Heart right ventricle (tissue), 16 donors: ENCODE results near the gene MYCN. TPM values are rescaled to one million over a fixed set of nuclear protein-coding genes. Genes with fewer than 3 reads are reported as not detected.

Experiments used
- ATAC-seq, 8 donors: fragments of 200-7000 bp; cut with Tn5 transposase; one replicate each; pipeline ENCODE4 v1.9.1; 2020; ENCODE audit warnings: mild to moderate bottlenecking in 8 of 8, moderate library complexity in 8 of 8, moderate number of reproducible peaks in 1 of 8
- DNase-seq, 2 donors: peaks; one replicate each; pipeline ENCODE4 v3.0.0-alpha.2; 2020
- H3K27ac ChIP-seq, 10 donors: fragments of 200-600 bp; sonication (generic) in 2 of 10; one replicate each; pipeline versions ENCODE4 v1.5.0 to v1.8.0; 2020 to 2022; ENCODE audit warnings: mild to moderate bottlenecking in 3 of 10
- H3K27me3 ChIP-seq, 7 donors: fragments of 200-600 bp; one replicate each; pipeline ENCODE4 v1.8.0; 2021 to 2022; ENCODE audit warnings: mild to moderate bottlenecking in 2 of 7
- H3K36me3 ChIP-seq, 9 donors: fragments of 200-600 bp; sonication (generic) in 1 of 9; one replicate each; pipeline versions ENCODE4 v1.5.0 to v1.8.0; 2020 to 2022; ENCODE audit warnings: mild to moderate bottlenecking in 2 of 9
- H3K4me1 ChIP-seq, 9 donors: fragments of 200-600 bp; sonication (generic) in 1 of 9; one replicate each; pipeline versions ENCODE4 v1.5.0 to v1.8.0; 2020 to 2022; ENCODE audit warnings: mild to moderate bottlenecking in 4 of 9
- H3K4me3 ChIP-seq, 10 donors: fragments of 200-600 bp; sonication (generic) in 2 of 10; one replicate each; pipeline versions ENCODE4 v1.5.0 to v1.8.0; 2020 to 2022; ENCODE audit warnings: mild to moderate bottlenecking in 7 of 10, moderate library complexity in 2 of 10
- H3K9me3 ChIP-seq, 11 donors: fragments of 200-600 bp in 10 of 11; sonication (generic) in 2 of 11; one replicate each; pipeline versions ENCODE4 v1.5.0 to v1.8.0; 2013 to 2022; ENCODE audit warnings: mild to moderate bottlenecking in 2 of 11, control low read depth in 1 of 11, moderate library complexity in 1 of 11
- WGBS, 2 donors: extraction: QIAGEN DNeasy Blood & Tissue Kit; methylation state at CpG; one replicate each; pipeline ENCODE4 v1.1.7; 2013; ENCODE audit warnings: inconsistent platforms in 1 of 2; 5-methylcytosine and 5-hydroxymethylcytosine counted together
- intact Hi-C, 10 donors: fragments of 100-400 bp; cut with DNase I; formaldehyde crosslinking; loops; one replicate each; pipeline versions ENCODE4 v1.11.1 to v1.14.2; 2022
- polyA plus RNA-seq, 2 donors: library from polyadenylated mRNA; stranded (reverse); fragments of 200-250 nt; gene quantifications; one replicate each; pipeline ENCODE4 v1.2.3, GENCODE V29; 2013
- total RNA-seq, 10 donors: library from RNA; stranded (reverse); fragmentation: NEBNext Ultra II Directional in 3 of 10; extraction: Animal tissue kit (Norgen Biotek cat#: 25700) in 3 of 10; gene quantifications; one replicate each; pipeline versions ENCODE4 v1.2.1 to v1.2.4, GENCODE V29; 2021 to 2023
- TF ChIP-seq, protein P1 (sequence below), 9 donors: fragments of 200-600 bp; sonication (generic) in 2 of 9; IDR thresholded peaks; one replicate each; pipeline versions ENCODE4 v1.5.0 to v1.8.0; 2021 to 2022; ENCODE audit warnings: antibody characterized with exemption in 9 of 9, mild to moderate bottlenecking in 5 of 9, moderate library complexity in 1 of 9
- donor health status: Arrhythmogenic right ventricular cardiomyopathy.
- donor health status: ischemic (EF 13 %, LVEDD 7.1; RV severe dilation, severe dysfunction).
- donor health status: healthy with polysubstance abuse.
- donor health status: DM: no; HTN: yes; CAD: no.
- donor health status: DM: no; HTN: no; CAD: no.
- donor health status: ischemic (EF 25% LVEDD 6.9; RV normal size, moderate dysfunction).
- donor health status: ischemic (EF 25% LVEDD 5.7; RV mildly dilated, moderate dysfunction).
- donor health status: healthy.
- donor health status: DM: yes; HTN: yes; CAD: no.
- donor health status: Ischemic cardiomyopathy.
- donor health status: ischemic (EF 35%, LVEDD 5.7; RV mildly dilated, moderate dysfunction).
- donor health status: nonischemic (EF 11% LVEDD 7.7; RV severe dilation, severe dysfunction).
- donor health status: DM: yes; HTN: yes; CAD: no.
- donor health status: PGD.
- donor health status: ischemic (EF 29% LVEDD 5.4; RV normal size, mild dysfunction).
- donor health status: nonischemic (EF 23%, LVEDD 6.1; RV moderate dilation, normal function).

MYCN gene
- total and polyA plus RNA-seq, 12 donors = 0.14 to 1.4 (median 0.52) TPM

DNA sequence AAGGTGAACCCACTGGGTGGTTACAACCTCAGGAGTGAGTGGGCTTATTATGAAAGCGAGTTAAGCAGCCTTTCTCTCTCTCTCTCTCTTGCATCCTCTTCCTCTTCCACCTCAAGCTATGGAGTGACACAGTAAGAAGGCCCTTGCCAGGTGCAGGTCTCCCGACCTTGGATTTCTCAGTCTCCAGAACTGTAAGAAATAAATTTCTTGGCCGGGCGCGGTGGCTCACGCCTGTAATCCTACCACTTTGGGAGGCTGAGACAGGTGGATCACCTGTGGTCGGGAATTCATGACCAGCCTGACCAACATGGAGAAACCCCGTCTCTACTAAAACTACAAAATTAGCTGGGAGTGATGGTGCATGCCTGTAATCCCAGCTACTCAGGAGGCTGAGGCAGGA lies 14.4 kb downstream of the MYCN start:
- Histone ChIP-seq H3K36me3 (no peaks in the 10 kb centered on the region), H3K27me3 (peaks cover 0 to 6% (median 0%) of the 10 kb centered on the region in 7 donors), H3K27ac (no peak overlapping the region), H3K4me1 (no peaks in the 10 kb centered on the region), H3K9me3 (no peaks in the 10 kb centered on the region), H3K4me3 (no peak overlapping the region)
- intact Hi-C loops = loop anchor here in 1 of 10 donors (10.0 kb wide), 1 partner anchor 250 kb away; no protein-coding TSS in a partner anchor
- TF ChIP-seq, protein P1, sequence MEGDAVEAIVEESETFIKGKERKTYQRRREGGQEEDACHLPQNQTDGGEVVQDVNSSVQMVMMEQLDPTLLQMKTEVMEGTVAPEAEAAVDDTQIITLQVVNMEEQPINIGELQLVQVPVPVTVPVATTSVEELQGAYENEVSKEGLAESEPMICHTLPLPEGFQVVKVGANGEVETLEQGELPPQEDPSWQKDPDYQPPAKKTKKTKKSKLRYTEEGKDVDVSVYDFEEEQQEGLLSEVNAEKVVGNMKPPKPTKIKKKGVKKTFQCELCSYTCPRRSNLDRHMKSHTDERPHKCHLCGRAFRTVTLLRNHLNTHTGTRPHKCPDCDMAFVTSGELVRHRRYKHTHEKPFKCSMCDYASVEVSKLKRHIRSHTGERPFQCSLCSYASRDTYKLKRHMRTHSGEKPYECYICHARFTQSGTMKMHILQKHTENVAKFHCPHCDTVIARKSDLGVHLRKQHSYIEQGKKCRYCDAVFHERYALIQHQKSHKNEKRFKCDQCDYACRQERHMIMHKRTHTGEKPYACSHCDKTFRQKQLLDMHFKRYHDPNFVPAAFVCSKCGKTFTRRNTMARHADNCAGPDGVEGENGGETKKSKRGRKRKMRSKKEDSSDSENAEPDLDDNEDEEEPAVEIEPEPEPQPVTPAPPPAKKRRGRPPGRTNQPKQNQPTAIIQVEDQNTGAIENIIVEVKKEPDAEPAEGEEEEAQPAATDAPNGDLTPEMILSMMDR (IDR thresholded peaks at IDR 0.05) = no peak
- DNase-seq = no peak
- no peak for ATAC-seq
- WGBS, 2 donors = 95 to 96% methylated on average over 8 of the region's 8 CpGs

DNA sequence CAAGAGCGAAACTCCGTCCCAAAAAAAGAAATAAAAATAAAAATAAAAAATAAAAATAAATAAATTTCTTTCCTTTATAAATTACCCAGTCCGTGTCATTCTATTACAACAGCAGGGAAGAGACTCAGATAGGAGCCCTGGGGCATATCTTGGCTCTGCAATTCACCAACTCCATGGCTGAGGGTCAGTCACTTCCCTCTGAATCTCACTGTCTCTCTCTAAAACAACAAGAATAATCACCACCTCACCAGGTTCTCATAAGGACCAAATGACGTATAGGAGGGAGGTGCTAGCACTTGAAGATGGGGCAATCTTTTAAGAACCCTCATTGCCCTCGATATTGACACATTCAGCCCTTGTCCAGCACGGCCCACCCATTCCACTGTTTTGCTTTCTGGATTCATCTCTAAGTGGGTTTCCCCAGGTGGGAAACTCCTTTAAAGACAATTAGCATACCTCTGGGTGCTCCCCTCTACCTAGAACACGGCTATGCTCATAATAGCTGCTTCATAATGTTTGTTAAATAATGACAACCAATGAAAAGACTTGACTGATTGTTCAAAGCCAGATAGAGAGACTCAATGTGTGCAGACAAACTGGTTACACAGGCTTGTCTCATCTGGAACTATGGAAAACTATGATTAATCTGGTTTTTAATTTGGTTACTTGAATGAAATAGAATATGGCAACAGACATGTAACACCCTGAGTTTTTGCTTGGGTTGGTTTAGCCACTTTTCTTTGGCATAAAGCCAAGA lies 15.1 kb downstream of the MYCN start:
- Histone ChIP-seq H3K4me3 (no peak overlapping the region), H3K9me3 (no peaks in the 10 kb centered on the region), H3K4me1 (no peaks in the 10 kb centered on the region), H3K36me3 (no peaks in the 10 kb centered on the region), H3K27me3 (peaks cover 0 to 6% (median 0%) of the 10 kb centered on the region in 7 donors), H3K27ac (no peak overlapping the region)
- WGBS, 2 donors = 93 to 96% methylated on average over 7 of the region's 7 CpGs
- TF ChIP-seq, protein P1 (IDR thresholded peaks at IDR 0.05) = no peak
- intact Hi-C loops = loop anchor here in 1 of 10 donors (10.0 kb wide), 1 partner anchor 249 kb away; no protein-coding TSS in a partner anchor
- ATAC-seq (no peak), DNase-seq (no peak)

DNA sequence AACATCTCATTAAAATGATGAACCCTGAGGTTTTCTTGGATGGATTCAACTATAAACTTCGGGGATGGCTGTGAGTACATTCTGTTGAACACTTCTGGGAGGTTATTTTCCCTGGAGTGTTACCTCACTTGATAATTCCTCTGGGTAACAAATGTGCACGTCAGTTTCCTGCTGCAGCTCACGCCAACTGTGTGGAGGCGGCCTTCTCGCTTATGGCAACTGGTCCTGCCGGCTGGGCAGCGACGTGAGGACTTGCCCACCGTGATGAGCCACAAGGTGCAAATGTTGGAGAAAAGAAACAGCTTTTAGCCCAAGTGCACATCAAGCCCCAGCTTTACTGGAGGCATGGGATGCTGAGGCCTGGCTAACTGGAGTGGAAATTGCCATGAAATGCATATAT lies 15.9 kb downstream of the MYCN start:
- no peak overlapping the region for H3K27ac ChIP-seq
- intact Hi-C loops = loop anchor here in 1 of 10 donors (10.0 kb wide), 1 partner anchor 249 kb away; no protein-coding TSS in a partner anchor
- no peaks in the 10 kb centered on the region for H3K9me3 ChIP-seq
- DNase-seq = no peak
- no peak overlapping the region for H3K4me3 ChIP-seq
- ATAC-seq = no peak
- 83 to 85% methylated on average over 9 of the region's 9 CpGs for WGBS, 2 donors
- no peaks in the 10 kb centered on the region for H3K36me3 ChIP-seq
- no peaks in the 10 kb centered on the region for H3K4me1 ChIP-seq
- peaks cover 0 to 6% (median 0%) of the 10 kb centered on the region in 7 donors for H3K27me3 ChIP-seq
- TF ChIP-seq, protein P1 (IDR thresholded peaks at IDR 0.05) = no peak

DNA sequence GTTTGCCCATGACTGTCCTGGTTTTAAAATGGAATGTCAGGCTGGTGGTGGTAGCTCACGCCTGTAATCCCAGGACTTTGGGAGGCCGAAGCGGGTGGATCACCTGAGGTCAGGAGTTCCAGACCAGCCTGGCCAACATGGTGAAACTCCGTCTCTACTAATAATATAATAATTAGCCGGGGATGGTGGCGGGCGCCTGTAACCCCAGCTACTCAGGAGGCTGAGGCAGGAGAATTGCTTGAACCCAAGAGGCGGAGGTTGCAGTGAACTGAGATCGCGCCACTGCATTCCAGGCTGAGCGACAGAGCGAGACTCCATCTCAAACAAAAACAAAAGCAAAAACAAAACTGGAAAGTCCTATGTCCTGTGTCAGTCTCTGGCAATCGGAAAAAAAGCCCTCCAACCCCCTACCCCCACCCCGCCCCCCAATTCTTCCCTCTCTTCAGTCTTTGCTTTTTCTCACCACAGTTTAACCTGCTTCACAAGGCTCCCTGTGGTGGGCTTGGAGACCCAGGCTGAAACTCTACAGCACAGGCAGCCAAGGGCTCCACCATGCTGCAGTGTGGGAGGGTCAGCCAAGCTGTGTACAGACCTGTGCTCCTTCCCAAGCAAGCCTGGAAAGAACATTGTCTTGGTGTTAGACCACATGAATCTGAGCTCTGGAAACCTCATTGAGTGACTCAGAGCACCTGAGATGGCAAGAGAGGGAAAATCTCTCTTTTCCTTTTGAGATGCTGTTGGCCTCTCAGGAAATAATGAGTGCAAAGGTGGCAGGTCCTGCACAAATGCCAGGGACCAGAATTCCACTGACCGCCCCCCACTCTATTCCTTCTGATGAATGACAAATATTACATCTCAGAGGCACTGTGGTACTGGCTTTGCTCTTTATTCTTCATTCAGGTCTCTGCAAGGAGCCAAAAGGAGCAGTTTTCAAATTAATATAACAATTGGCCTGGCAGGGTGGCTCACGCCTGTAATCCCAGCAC lies 16.7 kb downstream of the MYCN start:
- 98% methylated on average over 16 of the region's 16 CpGs for WGBS, 2 donors
- ATAC-seq (no peak), DNase-seq (no peak)
- H3K36me3 ChIP-seq = no peaks in the 10 kb centered on the region
- peaks cover 0 to 2% (median 0%) of the 10 kb centered on the region in 11 donors for H3K9me3 ChIP-seq
- no peak overlapping the region for H3K4me3 ChIP-seq
- peaks cover 0 to 6% (median 0%) of the 10 kb centered on the region in 7 donors for H3K27me3 ChIP-seq
- TF ChIP-seq, protein P1 (IDR thresholded peaks at IDR 0.05) = no peak
- H3K4me1 ChIP-seq = no peaks in the 10 kb centered on the region
- H3K27ac ChIP-seq = no peak overlapping the region
- intact Hi-C loops = loop anchor here in 1 of 10 donors (10.0 kb wide), 1 partner anchor 248 kb away; no protein-coding TSS in a partner anchor
